Ascending aorta (tissue), 2 donors: ENCODE results near the gene VIPR2. TPM values are rescaled to one million over a fixed set of nuclear protein-coding genes. Genes with fewer than 3 reads are reported as not detected.

Experiments
- DNase-seq, 2 donors: peaks; one replicate each; pipeline ENCODE4 v3.0.0-alpha.2; 2019; ENCODE audit warnings: low spot score in 2 of 2
- H3K27ac ChIP-seq, 2 donors: fragments of 200-600 bp; sonication (generic); one replicate each; pipeline ENCODE4 v1.5.1; 2016 to 2017; ENCODE audit warnings: mild to moderate bottlenecking in 1 of 2
- H3K27me3 ChIP-seq: fragments of 200-600 bp; sonication (generic); one replicate; pipeline ENCODE4 v1.5.1; 2017
- H3K36me3 ChIP-seq, 2 donors: fragments of 200-600 bp; sonication (generic); one replicate each; pipeline ENCODE4 v1.5.1; 2016
- H3K4me1 ChIP-seq, 2 donors: fragments of 200-600 bp; sonication (generic); one replicate each; pipeline ENCODE4 v1.5.1; 2016 to 2017; ENCODE audit warnings: mild to moderate bottlenecking in 1 of 2
- H3K4me3 ChIP-seq, 2 donors: fragments of 200-600 bp; sonication (generic); one replicate each; pipeline ENCODE4 v1.5.1; 2016 to 2017; ENCODE audit warnings: mild to moderate bottlenecking in 1 of 2
- H3K9me3 ChIP-seq, 2 donors: fragments of 200-600 bp; sonication (generic); one replicate each; pipeline ENCODE4 v1.5.1; 2016
- intact Hi-C: fragments of 100-400 bp; cut with DNase I; formaldehyde crosslinking; loops from one replicate; pipeline ENCODE4 v1.15.1; 2023
- total RNA-seq: library from RNA; depleted of rRNA; stranded (reverse); fragments of >200 nt; gene quantifications from one replicate; pipeline ENCODE4 v1.1.0, GENCODE V29; 2016
- TF ChIP-seq, protein P1 (sequence below), 3 experiments: fragments of 200-600 bp in 2 of 3; fragments of 450-650 bp in 1 of 3; sonication (generic) in 2 of 3; IDR thresholded peaks; one replicate each; pipeline ENCODE4 v1.5.1; 2016 to 2019; ENCODE audit warnings: antibody characterized with exemption in 3 of 3, mild to moderate bottlenecking in 1 of 3, moderate library complexity in 1 of 3

VIPR2 gene
- total RNA-seq, 1 donor from 2014 or later: 17.8 TPM

- Histone ChIP-seq H3K36me3 (no peaks in the 10 kb centered on the region), H3K9me3 (peaks cover 9 to 18% of the 10 kb centered on the region in 2 donors), H3K4me3 (no peak overlapping the region), H3K27me3 (no peaks in the 10 kb centered on the region), H3K27ac (no peak overlapping the region), H3K4me1 (peaks cover 2 to 8% of the 10 kb centered on the region in 2 donors)
- intact Hi-C loops: loop anchor here (5.0 kb wide), 1 partner anchor 282 kb away; no protein-coding TSS in a partner anchor
- DNase-seq: no peak
- TF ChIP-seq, protein P1, sequence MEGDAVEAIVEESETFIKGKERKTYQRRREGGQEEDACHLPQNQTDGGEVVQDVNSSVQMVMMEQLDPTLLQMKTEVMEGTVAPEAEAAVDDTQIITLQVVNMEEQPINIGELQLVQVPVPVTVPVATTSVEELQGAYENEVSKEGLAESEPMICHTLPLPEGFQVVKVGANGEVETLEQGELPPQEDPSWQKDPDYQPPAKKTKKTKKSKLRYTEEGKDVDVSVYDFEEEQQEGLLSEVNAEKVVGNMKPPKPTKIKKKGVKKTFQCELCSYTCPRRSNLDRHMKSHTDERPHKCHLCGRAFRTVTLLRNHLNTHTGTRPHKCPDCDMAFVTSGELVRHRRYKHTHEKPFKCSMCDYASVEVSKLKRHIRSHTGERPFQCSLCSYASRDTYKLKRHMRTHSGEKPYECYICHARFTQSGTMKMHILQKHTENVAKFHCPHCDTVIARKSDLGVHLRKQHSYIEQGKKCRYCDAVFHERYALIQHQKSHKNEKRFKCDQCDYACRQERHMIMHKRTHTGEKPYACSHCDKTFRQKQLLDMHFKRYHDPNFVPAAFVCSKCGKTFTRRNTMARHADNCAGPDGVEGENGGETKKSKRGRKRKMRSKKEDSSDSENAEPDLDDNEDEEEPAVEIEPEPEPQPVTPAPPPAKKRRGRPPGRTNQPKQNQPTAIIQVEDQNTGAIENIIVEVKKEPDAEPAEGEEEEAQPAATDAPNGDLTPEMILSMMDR (IDR thresholded peaks at IDR 0.05): no peak
Measured at GRCh38 chr7:158979635-158980351, 164.9 kb downstream of the VIPR2 start.

GRCh38 chr7:158979023-158979529, 165.6 kb downstream of the VIPR2 start:
- Histone ChIP-seq H3K4me3 (no peak overlapping the region), H3K27ac (no peak overlapping the region), H3K4me1 (peaks cover 2 to 8% of the 10 kb centered on the region in 2 donors), H3K36me3 (no peaks in the 10 kb centered on the region), H3K9me3 (peaks cover 9 to 18% of the 10 kb centered on the region in 2 donors), H3K27me3 (no peaks in the 10 kb centered on the region)
- no peak for DNase-seq
- intact Hi-C loops: loop anchor here (5.0 kb wide), 1 partner anchor 282 kb away; no protein-coding TSS in a partner anchor
- TF ChIP-seq, protein P1 (IDR thresholded peaks at IDR 0.05): no peak
